Skin epidermis (tissue), 12 donors: ENCODE measurements around the gene SLC4A1.
A peak's percentile ranks its signal among the peaks of the same experiment; 100 is the strongest.
"Not testable (repeated sequence)": the region's sequence is repeated elsewhere in the genome, so short reads cannot be mapped to it uniquely, and the experiment has no call there.

Source experiments
- H3K27ac ChIP-seq, 21 experiments: fragments of 200-600 bp; sonication (generic) in 11 of 21; one replicate each; pipeline ENCODE4 v1.5.0; 2020; ENCODE audit warnings: mild to moderate bottlenecking in 3 of 21, inconsistent platforms in 2 of 21, moderate library complexity in 2 of 21
- H3K4me3 ChIP-seq, 7 experiments: fragments of 200-600 bp; sonication (generic) in 2 of 7; one replicate each; pipeline ENCODE4 v1.5.0; 2020; ENCODE audit warnings: inconsistent platforms in 2 of 7, mild to moderate bottlenecking in 2 of 7, moderate library complexity in 1 of 7

The SLC4A1 gene

GRCh38 chr17:44262654-44263225 lies 5.2 kb downstream of the SLC4A1 start:
- no peak overlapping the region for H3K27ac ChIP-seq
- H3K4me3 ChIP-seq, result no peak overlapping the region

- Histone ChIP-seq H3K27ac (no peak overlapping the region), H3K4me3 (no peak overlapping the region)
These were observed 7.6 kb downstream of the SLC4A1 start for GRCh38 chr17:44260296-44260695.

- Histone ChIP-seq H3K4me3 (no peak overlapping the region), H3K27ac (peak overlapping the region in 1 of 21 experiments; percentile 1)
These were observed 9.1 kb downstream of the SLC4A1 start for GRCh38 chr17:44258811-44259351.

- Histone ChIP-seq H3K4me3 (no peak overlapping the region), H3K27ac (peak overlapping the region in 1 of 21 experiments; percentile 1)
These were observed 9.8 kb downstream of the SLC4A1 start for GRCh38 chr17:44257815-44258760.

GRCh38 chr17:44256671-44257070 lies 11.3 kb downstream of the SLC4A1 start:
- Histone ChIP-seq H3K27ac (no peak overlapping the region), H3K4me3 (no peak overlapping the region)

- no peak overlapping the region for H3K4me3 ChIP-seq
- H3K27ac ChIP-seq, result no peak overlapping the region
These were observed 12.0 kb downstream of the SLC4A1 start for GRCh38 chr17:44255915-44256314.

GRCh38 chr17:44254361-44255095 lies 13.4 kb downstream of the SLC4A1 start:
- H3K27ac ChIP-seq, result no peak overlapping the region
- H3K4me3 ChIP-seq, result no peak overlapping the region

- H3K4me3 ChIP-seq, result no peak overlapping the region
- H3K27ac ChIP-seq, result no peak overlapping the region
These were observed 14.9 kb downstream of the SLC4A1 start for GRCh38 chr17:44253006-44253405.

- Histone ChIP-seq H3K27ac (no peak overlapping the region), H3K4me3 (no peak overlapping the region)
These were observed 16.9 kb downstream of the SLC4A1 start for GRCh38 chr17:44251062-44251461.

GRCh38 chr17:44249501-44250246 lies 18.3 kb downstream of the SLC4A1 start:
- Histone ChIP-seq H3K27ac (no peak overlapping the region), H3K4me3 (no peak overlapping the region)

- Histone ChIP-seq H3K4me3 (no peak overlapping the region), H3K27ac (no peak overlapping the region)
These were observed 19.8 kb downstream of the SLC4A1 start for GRCh38 chr17:44247876-44248736.

- H3K27ac ChIP-seq, result no peak overlapping the region
- H3K4me3 ChIP-seq, result no peak overlapping the region
These were observed 20.5 kb downstream of the SLC4A1 start for GRCh38 chr17:44247440-44247841.

- H3K27ac ChIP-seq, result no peak overlapping the region
- H3K4me3 ChIP-seq, result no peak overlapping the region
These were observed 26.8 kb downstream of the SLC4A1 start for GRCh38 chr17:44241106-44241624.

- not testable (repeated sequence) for H3K4me3 ChIP-seq, H3K27ac ChIP-seq
These were observed 30.0 kb downstream of the SLC4A1 start for GRCh38 chr17:44237886-44238285.

- H3K27ac ChIP-seq, result no peak overlapping the region
- no peak overlapping the region for H3K4me3 ChIP-seq
These were observed 31.4 kb downstream of the SLC4A1 start for GRCh38 chr17:44236444-44236991.

GRCh38 chr17:44235583-44235936 lies 32.4 kb downstream of the SLC4A1 start:
- Histone ChIP-seq H3K4me3 (no peak overlapping the region), H3K27ac (no peak overlapping the region)

- Histone ChIP-seq H3K4me3 (no peak overlapping the region), H3K27ac (no peak overlapping the region)
These were observed 34.4 kb downstream of the SLC4A1 start for GRCh38 chr17:44233582-44233981.

- Histone ChIP-seq H3K27ac (no peak overlapping the region), H3K4me3 (no peak overlapping the region)
These were observed 35.9 kb downstream of the SLC4A1 start for GRCh38 chr17:44232061-44232460.
